Omental fat pad (tissue), 4 donors: ENCODE measurements around the gene MPL. TPM values are rescaled to one million over a fixed set of nuclear protein-coding genes. Genes with fewer than 3 reads are reported as not detected.

Experiments used
- ATAC-seq: fragments of 150-250 bp; one replicate; pipeline ENCODE4 v1.9.1; 2016; ENCODE audit warnings: mild to moderate bottlenecking, moderate library complexity; ENCODE audit not compliant: low FRiP score
- DNase-seq: peaks from one replicate; pipeline ENCODE4 v3.0.0-alpha.2; 2019; ENCODE audit warnings: low spot score
- CTCF ChIP-seq, 3 donors: fragments of 450-650 bp; IDR thresholded peaks; one replicate each; pipeline ENCODE4 v1.5.1; 2016 to 2017; ENCODE audit warnings: antibody characterized with exemption in 3 of 3, mild to moderate bottlenecking in 3 of 3, moderate library complexity in 2 of 3
- total RNA-seq, 4 donors: library from RNA; depleted of rRNA; stranded (reverse); fragments of >200 nt; gene quantifications; one replicate each; pipeline ENCODE4 v1.1.0, GENCODE V29; 2016

Gene MPL
- total RNA-seq, 4 donors from 2014 or later = 0.36 to 0.44 TPM; not detected in 2

- TF ChIP-seq CTCF (IDR thresholded peaks at IDR 0.05) = no peak
- DNase-seq = no peak
- ATAC-seq = no peak
These were observed 3.0 kb upstream of the MPL start for GRCh38 chr1:43334453-43335205.

- DNase-seq = no peak
- no peak for TF ChIP-seq CTCF (IDR thresholded peaks at IDR 0.05)
These were observed 383 bp downstream of the MPL start for GRCh38 chr1:43338001-43338400.

GRCh38 chr1:43339584-43340232 is 2.1 kb downstream of the MPL start:
- TF ChIP-seq CTCF (IDR thresholded peaks at IDR 0.05) = no peak
- no peak for ATAC-seq
- no peak for DNase-seq

More at GRCh38 chr1:43338001-43338400, 383 bp downstream of the MPL start:
- no peak for ATAC-seq

- no peak for ATAC-seq
- no peak for TF ChIP-seq CTCF (IDR thresholded peaks at IDR 0.05)
- no peak for DNase-seq
These were observed 2.9 kb downstream of the MPL start for GRCh38 chr1:43340559-43340958.

- TF ChIP-seq CTCF (IDR thresholded peaks at IDR 0.05) = no peak
- ATAC-seq = no peak
- no peak for DNase-seq
These were observed 6.7 kb downstream of the MPL start for GRCh38 chr1:43344267-43344850.

- DNase-seq = no peak
- no peak for ATAC-seq
- TF ChIP-seq CTCF (IDR thresholded peaks at IDR 0.05) = no peak
These were observed 7.5 kb downstream of the MPL start for GRCh38 chr1:43345120-43345519.
